OCI-LY3 (cell line): Measurements from ENCODE around the gene ATP4B.

Experiments used
- H2AFZ ChIP-seq: fragments of 200-600, 300-600 bp; shearing (Covaris generic); 2 replicates; pipeline ENCODE4 v1.6.0; 2014; ENCODE audit warnings: antibody characterized with exemption, low read depth, low read length
- H3K27ac ChIP-seq: fragments of 200-600, 300-600 bp; sonication (generic); 2 replicates; pipeline ENCODE4 v1.5.1; 2014; ENCODE audit warnings: mild to moderate bottlenecking, low read length, moderate library complexity, mixed read lengths
- H3K27me3 ChIP-seq: fragments of 200-600, 300-600 bp; sonication (generic); 2 replicates; pipeline ENCODE4 v1.6.1; 2014; ENCODE audit warnings: low read depth, low read length, mixed read lengths
- H3K36me3 ChIP-seq: fragments of 200-600, 300-600 bp; sonication (generic); replicated peaks from 2 replicates; pipeline ENCODE3; 2014; ENCODE audit warnings: low read depth, low read length, mixed read lengths
- H3K4me1 ChIP-seq: fragments of 300-600, 200-600 bp; sonication (generic); 2 replicates; pipeline ENCODE4 v1.6.1; 2014; ENCODE audit warnings: low read length, mixed read lengths
- H3K4me2 ChIP-seq: fragments of 200-600, 300-600 bp; sonication (generic); 2 replicates; pipeline ENCODE4 v1.6.1; 2014; ENCODE audit warnings: low read length, mixed read lengths
- H3K4me3 ChIP-seq: fragments of 300-600, 200-600 bp; sonication (generic); 2 replicates; pipeline ENCODE4 v1.5.1; 2014; ENCODE audit warnings: antibody characterized with exemption, mild to moderate bottlenecking, low read length, moderate library complexity
- H3K79me2 ChIP-seq: fragments of 300-600, 200-600 bp; shearing (Covaris generic); 2 replicates; pipeline ENCODE4 v1.6.1; 2014; ENCODE audit warnings: mild to moderate bottlenecking, low read length, mixed read lengths
- H3K9ac ChIP-seq: fragments of 300-600, 200-600 bp; shearing (Covaris generic); 2 replicates; pipeline ENCODE4 v1.6.0; 2014; ENCODE audit warnings: mild to moderate bottlenecking, low read length, moderate library complexity
- H3K9me3 ChIP-seq: fragments of 200-600, 300-600 bp; shearing (Covaris generic); 2 replicates; pipeline ENCODE4 v1.6.1; 2014; ENCODE audit warnings: low read length, mixed read lengths; ENCODE audit not compliant: insufficient read depth
- H4K20me1 ChIP-seq: fragments of 200-600, 300-600 bp; sonication (generic); 2 replicates; pipeline ENCODE4 v1.6.1; 2016; ENCODE audit warnings: low read length, mixed read lengths; ENCODE audit not compliant: insufficient read depth
- EZH2phosphoT487 ChIP-seq: fragments of 200-600 bp; shearing (Covaris generic); IDR thresholded peaks from 2 replicates; pipeline ENCODE4 v1.6.1; 2018; ENCODE audit warnings: antibody characterized with exemption, mixed run types, low read depth
- TF ChIP-seq, protein P1 (sequence below): fragments of 200-600, 300-600 bp; sonication (generic); IDR thresholded peaks from 2 replicates; pipeline ENCODE4 v1.5.1; 2014; ENCODE audit warnings: antibody characterized with exemption, low read length, low read depth

Gene ATP4B

DNA sequence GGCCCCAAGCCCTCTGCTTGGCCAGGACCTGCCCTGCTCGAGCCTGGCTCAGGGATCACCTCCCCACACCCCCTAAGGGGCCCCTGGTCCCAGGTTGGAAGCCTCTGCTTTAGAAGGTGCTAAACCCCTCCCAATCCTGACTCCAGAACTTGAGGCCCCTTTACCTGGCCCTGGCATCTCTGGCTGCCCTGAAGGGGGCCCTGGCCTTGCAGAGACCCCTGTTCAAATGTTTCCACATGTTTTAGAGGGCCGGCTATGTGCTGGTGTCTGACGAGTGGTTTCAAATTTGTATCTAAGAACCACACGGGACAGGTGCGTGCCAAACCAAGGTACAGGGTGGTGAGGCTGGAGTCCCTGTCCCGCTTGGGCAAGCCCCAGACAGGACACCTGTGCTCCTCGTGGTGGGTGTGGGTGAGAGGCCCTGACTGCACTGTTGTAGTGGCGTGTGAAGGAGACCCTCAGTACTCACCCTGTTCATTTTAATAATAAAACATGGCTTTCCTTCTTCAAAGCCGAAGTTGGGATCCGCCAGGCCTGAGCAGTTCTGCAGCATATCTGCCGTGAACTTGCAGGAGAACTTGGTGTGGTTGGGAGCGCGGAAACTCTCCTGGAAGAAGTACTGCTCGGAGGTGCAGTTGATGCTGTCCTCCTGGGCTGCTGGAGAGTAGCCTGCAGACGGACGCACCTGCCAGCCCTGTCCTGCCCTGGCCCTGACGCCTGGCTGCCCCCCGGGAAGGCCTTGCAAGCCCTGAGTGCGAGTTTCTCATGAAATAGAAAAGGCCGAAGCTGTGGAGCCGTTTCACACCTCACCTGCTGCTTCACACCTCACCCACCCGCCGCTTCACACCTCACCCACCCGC lies 5.4 kb downstream of the ATP4B start:
- Histone ChIP-seq H3K4me2 (no peak overlapping the region), H2AFZ (no peak overlapping the region), H3K27ac (no peak overlapping the region), H3K36me3 (peaks cover 11% of the 10 kb centered on the region), H3K4me3 (no peak overlapping the region), H3K4me1 (no peaks in the 10 kb centered on the region), H3K9me3 (no peaks in the 10 kb centered on the region), H3K79me2 (no peaks in the 10 kb centered on the region), H3K9ac (no peak overlapping the region), H3K27me3 (no peaks in the 10 kb centered on the region), H4K20me1 (no peaks in the 10 kb centered on the region)
- no peak for TF ChIP-seq EZH2phosphoT487
- TF ChIP-seq, protein P1, sequence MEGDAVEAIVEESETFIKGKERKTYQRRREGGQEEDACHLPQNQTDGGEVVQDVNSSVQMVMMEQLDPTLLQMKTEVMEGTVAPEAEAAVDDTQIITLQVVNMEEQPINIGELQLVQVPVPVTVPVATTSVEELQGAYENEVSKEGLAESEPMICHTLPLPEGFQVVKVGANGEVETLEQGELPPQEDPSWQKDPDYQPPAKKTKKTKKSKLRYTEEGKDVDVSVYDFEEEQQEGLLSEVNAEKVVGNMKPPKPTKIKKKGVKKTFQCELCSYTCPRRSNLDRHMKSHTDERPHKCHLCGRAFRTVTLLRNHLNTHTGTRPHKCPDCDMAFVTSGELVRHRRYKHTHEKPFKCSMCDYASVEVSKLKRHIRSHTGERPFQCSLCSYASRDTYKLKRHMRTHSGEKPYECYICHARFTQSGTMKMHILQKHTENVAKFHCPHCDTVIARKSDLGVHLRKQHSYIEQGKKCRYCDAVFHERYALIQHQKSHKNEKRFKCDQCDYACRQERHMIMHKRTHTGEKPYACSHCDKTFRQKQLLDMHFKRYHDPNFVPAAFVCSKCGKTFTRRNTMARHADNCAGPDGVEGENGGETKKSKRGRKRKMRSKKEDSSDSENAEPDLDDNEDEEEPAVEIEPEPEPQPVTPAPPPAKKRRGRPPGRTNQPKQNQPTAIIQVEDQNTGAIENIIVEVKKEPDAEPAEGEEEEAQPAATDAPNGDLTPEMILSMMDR, result no peak

- Histone ChIP-seq H3K79me2 (no peaks in the 10 kb centered on the region), H3K4me2 (no peak overlapping the region), H4K20me1 (no peaks in the 10 kb centered on the region), H3K4me1 (no peaks in the 10 kb centered on the region), H3K36me3 (peaks cover 11% of the 10 kb centered on the region), H3K27ac (no peak overlapping the region), H3K27me3 (no peaks in the 10 kb centered on the region), H3K9me3 (no peaks in the 10 kb centered on the region), H3K4me3 (no peak overlapping the region), H2AFZ (no peak overlapping the region), H3K9ac (no peak overlapping the region)
- TF ChIP-seq EZH2phosphoT487, result no peak
- TF ChIP-seq, protein P1, result no peak
Measured at GRCh38 chr13:113651511-113652403, 6.2 kb downstream of the ATP4B start.

GRCh38 chr13:113650731-113651148 lies 7.3 kb downstream of the ATP4B start:
- Histone ChIP-seq H2AFZ (no peak overlapping the region), H3K4me3 (no peak overlapping the region), H3K36me3 (peaks cover 11% of the 10 kb centered on the region), H3K9ac (no peak overlapping the region), H3K4me2 (no peak overlapping the region), H3K79me2 (no peaks in the 10 kb centered on the region), H4K20me1 (no peaks in the 10 kb centered on the region), H3K27me3 (no peaks in the 10 kb centered on the region), H3K4me1 (no peaks in the 10 kb centered on the region), H3K9me3 (no peaks in the 10 kb centered on the region), H3K27ac (no peak overlapping the region)
- TF ChIP-seq, protein P1, result no peak
- no peak for TF ChIP-seq EZH2phosphoT487

DNA sequence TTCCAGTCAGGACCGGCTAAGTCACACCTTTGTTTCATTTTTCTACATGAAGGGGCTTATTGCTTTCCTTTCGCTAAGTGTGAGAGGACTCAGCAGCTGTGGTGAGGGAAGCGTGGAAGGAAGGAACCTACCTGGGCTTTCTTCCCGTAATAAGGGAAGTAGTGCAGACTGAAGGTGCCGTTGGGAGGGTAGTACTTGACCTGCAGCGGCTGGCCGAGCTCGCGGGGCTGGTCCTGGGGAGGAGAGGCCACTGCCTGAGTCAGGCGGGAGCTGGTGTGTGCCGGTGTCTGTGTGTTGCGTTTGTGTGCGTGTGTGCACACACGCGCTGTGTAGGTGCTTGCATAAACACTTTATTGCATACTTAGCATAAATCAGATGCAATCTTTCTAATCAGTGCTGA lies 7.7 kb downstream of the ATP4B start:
- Histone ChIP-seq H4K20me1 (no peaks in the 10 kb centered on the region), H3K27ac (no peak overlapping the region), H3K4me1 (no peaks in the 10 kb centered on the region), H3K9me3 (no peaks in the 10 kb centered on the region), H3K27me3 (no peaks in the 10 kb centered on the region), H2AFZ (no peak overlapping the region), H3K9ac (no peak overlapping the region), H3K36me3 (peaks cover 11% of the 10 kb centered on the region), H3K4me3 (no peak overlapping the region), H3K4me2 (no peak overlapping the region), H3K79me2 (no peaks in the 10 kb centered on the region)
- TF ChIP-seq, protein P1, result no peak
- TF ChIP-seq EZH2phosphoT487, result no peak
